DND-41 (cell line): Measurements from ENCODE around the gene LIF.

Experiments used
- ATAC-seq: fragments of 200-7000 bp; cut with Tn5 transposase; 3 replicates; pipeline ENCODE4 v1.9.1; 2021; ENCODE audit warnings: low read depth; ENCODE audit not compliant: insufficient read depth
- DNase-seq: peaks from one replicate; pipeline ENCODE4 v3.0.0-alpha.2; 2020
- H2AFZ ChIP-seq: 2 replicates; pipeline ENCODE4 v1.6.0; 2012; ENCODE audit warnings: low read depth, low read length
- H3K27ac ChIP-seq: 2 replicates; pipeline ENCODE4 v1.5.1; 2012; ENCODE audit warnings: low read length, inconsistent platforms
- H3K27me3 ChIP-seq: fragments of 200-600 bp; sonication (generic); 2 replicates; pipeline ENCODE4 v1.6.0; 2012; ENCODE audit warnings: low read length, mild to moderate bottlenecking, inconsistent platforms; ENCODE audit not compliant: insufficient read depth, poor library complexity
- H3K36me3 ChIP-seq: 2 replicates; pipeline ENCODE4 v1.5.1; 2012; ENCODE audit warnings: low read length, inconsistent platforms; ENCODE audit not compliant: insufficient read depth
- H3K4me1 ChIP-seq: 2 replicates; pipeline ENCODE4 v1.5.1; 2012; ENCODE audit warnings: mild to moderate bottlenecking, low read length; ENCODE audit not compliant: insufficient read depth
- H3K4me2 ChIP-seq: 2 replicates; pipeline ENCODE4 v1.6.0; 2012; ENCODE audit warnings: mild to moderate bottlenecking, moderate library complexity, low read length, inconsistent platforms; ENCODE audit not compliant: insufficient read depth
- H3K4me3 ChIP-seq, 2 experiments: fragments of 200-600 bp in 1 of 2; shearing (Covaris generic) in 1 of 2; 2 replicates each; pipeline ENCODE4 v1.5.1; 2012 to 2016; ENCODE audit warnings: inconsistent platforms in 2 of 2, low read length in 2 of 2, mild to moderate bottlenecking in 2 of 2, low read depth in 1 of 2, moderate library complexity in 1 of 2
- H3K79me2 ChIP-seq: 2 replicates; pipeline ENCODE4 v1.6.0; 2012; ENCODE audit warnings: low read length, inconsistent platforms; ENCODE audit not compliant: insufficient read depth
- H3K9ac ChIP-seq: 2 replicates; pipeline ENCODE4 v1.6.0; 2012; ENCODE audit warnings: low read depth, mild to moderate bottlenecking, inconsistent platforms, low read length, moderate library complexity
- H3K9me3 ChIP-seq: 2 replicates; pipeline ENCODE4 v1.5.1; 2012; ENCODE audit warnings: low read length, moderate library complexity, mild to moderate bottlenecking, inconsistent platforms; ENCODE audit not compliant: insufficient read depth, severe bottlenecking
- H4K20me1 ChIP-seq: 2 replicates; pipeline ENCODE4 v1.6.0; 2012; ENCODE audit warnings: low read length; ENCODE audit not compliant: insufficient read depth
- CTCF ChIP-seq: IDR thresholded peaks from 2 replicates; pipeline ENCODE4 v1.5.1; 2012; ENCODE audit warnings: borderline replicate concordance, low read length, moderate library complexity, mild to moderate bottlenecking; ENCODE audit not compliant: poor library complexity, severe bottlenecking; ENCODE audit errors: extremely low read depth
- EZH2 ChIP-seq: IDR thresholded peaks from 3 replicates; pipeline ENCODE4 v1.6.1; 2012; ENCODE audit warnings: borderline replicate concordance, low read depth, mild to moderate bottlenecking, moderate library complexity, low read length, inconsistent platforms; ENCODE audit not compliant: severe bottlenecking

LIF gene

GRCh38 chr22:30211124-30211820 is 35.3 kb downstream of the LIF start:
- no peak for TF ChIP-seq EZH2
- TF ChIP-seq CTCF = no peak
- ATAC-seq (no peak), DNase-seq (no peak)
- Histone ChIP-seq H3K27ac (no peak overlapping the region), H3K79me2 (no peaks in the 10 kb centered on the region), H4K20me1 (no peaks in the 10 kb centered on the region), H3K4me3 (no peak overlapping the region), H3K36me3 (no peaks in the 10 kb centered on the region), H3K4me1 (peaks cover 28% of the 10 kb centered on the region), H3K9ac (no peak overlapping the region), H3K27me3 (no peaks in the 10 kb centered on the region), H3K9me3 (no peaks in the 10 kb centered on the region), H3K4me2 (no peak overlapping the region), H2AFZ (no peak overlapping the region)

- H3K27ac ChIP-seq = no peak overlapping the region
Observed at GRCh38 chr22:30210235-30210909, 36.2 kb downstream of the LIF start.

GRCh38 chr22:30209642-30210041 is 36.9 kb downstream of the LIF start:
- H3K79me2 ChIP-seq = no peaks in the 10 kb centered on the region
- H3K36me3 ChIP-seq = no peaks in the 10 kb centered on the region
- H3K4me1 ChIP-seq = peaks cover 19% of the 10 kb centered on the region
- H3K9ac ChIP-seq = no peak overlapping the region
- no peak for ATAC-seq
- no peaks in the 10 kb centered on the region for H3K27me3 ChIP-seq
- no peak overlapping the region for H3K4me2 ChIP-seq
- no peak overlapping the region for H3K4me3 ChIP-seq
- TF ChIP-seq CTCF = no peak
- no peak for TF ChIP-seq EZH2
- no peaks in the 10 kb centered on the region for H3K9me3 ChIP-seq
- no peak overlapping the region for H3K27ac ChIP-seq
- DNase-seq = no peak
- H4K20me1 ChIP-seq = no peaks in the 10 kb centered on the region
- no peak overlapping the region for H2AFZ ChIP-seq

More at GRCh38 chr22:30210235-30210909, 36.2 kb downstream of the LIF start:
- H3K4me2 ChIP-seq = no peak overlapping the region
- H3K9me3 ChIP-seq = no peaks in the 10 kb centered on the region
- H2AFZ ChIP-seq = no peak overlapping the region
- ATAC-seq (no peak), DNase-seq (no peak)
- no peak overlapping the region for H3K9ac ChIP-seq
- no peaks in the 10 kb centered on the region for H3K36me3 ChIP-seq
- no peak for TF ChIP-seq CTCF
- no peak for TF ChIP-seq EZH2
- H3K4me3 ChIP-seq = no peak overlapping the region
- no peaks in the 10 kb centered on the region for H3K27me3 ChIP-seq
- no peaks in the 10 kb centered on the region for H3K79me2 ChIP-seq
- peaks cover 24% of the 10 kb centered on the region for H3K4me1 ChIP-seq
- H4K20me1 ChIP-seq = no peaks in the 10 kb centered on the region
